Measurements from ENCODE around the gene C17orf78. TPM values are rescaled to one million over a fixed set of nuclear protein-coding genes. Genes with fewer than 3 reads are reported as not detected.
"Not testable (repeated sequence)": the region's sequence is repeated elsewhere in the genome, so short reads cannot be mapped to it uniquely, and the experiment has no call there.

Gene C17orf78
- polyA plus RNA-seq, 3 donors, result 0.10 to 0.44 (median 0.17) TPM

DNA sequence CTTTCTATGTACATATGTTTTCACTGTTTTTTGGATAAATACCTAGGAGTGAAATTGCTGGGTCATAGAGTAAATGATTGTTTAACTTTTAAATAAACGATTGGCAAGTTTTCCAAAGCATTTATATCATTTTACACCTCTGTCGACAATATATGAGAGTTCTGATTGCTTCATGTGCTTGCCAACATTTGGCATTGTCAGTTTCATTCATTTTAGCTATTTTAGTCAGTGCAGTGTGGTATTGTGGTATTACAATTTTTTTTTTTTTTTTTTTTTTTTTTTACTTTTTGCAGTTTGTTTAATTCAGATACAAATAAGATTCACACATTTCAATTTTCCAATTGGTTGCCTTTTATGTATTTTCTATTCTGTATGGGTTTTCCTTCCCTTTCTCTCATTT, 56.9 kb downstream of the C17orf78 start:
- no peak for DNase-seq

DNA sequence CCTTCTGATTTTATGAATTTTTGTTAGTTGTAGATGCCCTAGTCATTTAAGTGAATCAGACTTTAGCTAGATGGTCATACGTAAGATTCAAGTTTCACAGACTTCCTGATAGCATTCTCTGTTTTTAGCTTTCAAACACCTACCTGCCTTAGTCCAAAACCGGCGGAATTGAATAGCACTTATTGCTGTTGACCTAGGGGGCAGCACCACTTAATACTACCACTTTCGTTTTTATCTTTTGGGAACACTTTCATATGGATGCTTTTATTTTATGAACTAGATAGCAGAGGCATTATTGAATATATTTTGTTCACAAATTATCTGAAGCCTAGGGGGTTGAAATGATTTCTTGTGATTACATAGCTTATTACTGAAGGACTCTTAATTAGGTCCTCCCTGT, 62.4 kb downstream of the C17orf78 start:
- no peak for DNase-seq

DNA sequence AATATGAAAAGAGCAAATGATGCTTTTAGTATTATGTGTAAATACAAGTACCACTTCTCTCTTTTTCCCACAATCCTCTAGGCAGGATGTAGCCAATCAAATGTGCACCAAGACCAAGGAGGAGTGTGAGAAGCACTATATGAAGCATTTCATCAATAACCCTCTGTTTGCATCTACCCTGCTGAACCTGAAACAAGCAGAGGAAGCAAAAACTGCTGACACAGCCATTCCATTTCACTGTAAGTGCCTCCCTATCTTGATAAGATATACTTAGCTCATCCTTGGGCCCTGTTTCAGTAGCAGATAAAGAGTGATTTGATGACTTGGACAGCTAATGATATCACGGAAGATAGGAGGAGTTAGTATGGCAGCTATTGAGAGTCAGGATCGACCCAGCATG, 64.6 kb downstream of the C17orf78 start:
- DNase-seq, result no peak

DNA sequence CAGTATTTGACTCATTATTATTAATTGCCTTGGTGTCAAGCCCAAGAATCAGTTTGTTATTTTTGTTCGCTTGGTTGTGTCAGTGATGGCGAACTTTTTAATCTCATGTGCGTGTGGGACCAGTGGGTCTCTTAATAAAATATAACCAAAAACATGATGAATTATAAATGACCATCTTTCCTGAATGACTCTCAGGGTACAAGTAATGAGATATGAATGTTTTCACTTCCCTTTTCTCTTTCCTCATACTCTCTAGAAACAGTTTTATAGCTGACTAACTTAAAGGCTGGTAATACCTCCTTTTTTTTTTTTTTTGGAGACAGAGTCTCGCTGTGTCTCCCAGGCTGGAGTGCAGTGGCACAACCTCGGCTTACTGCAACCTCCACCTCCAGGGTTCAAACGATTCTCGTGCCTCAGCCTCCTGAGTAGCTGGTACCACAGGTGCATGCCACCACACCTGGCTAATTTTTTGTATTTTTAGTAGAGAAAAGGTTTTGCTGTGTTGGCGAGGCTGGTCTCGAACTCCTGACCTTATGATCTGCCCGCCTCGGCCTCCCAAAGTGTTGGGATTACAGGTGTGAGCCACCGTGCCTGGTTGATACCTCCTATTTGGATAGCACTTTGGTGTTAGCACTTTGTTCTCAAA, 65.7 kb downstream of the C17orf78 start:
- DNase-seq, result not testable (repeated sequence)

Other genes with a start within 250 kb of the C17orf78 start
- 10 to 100 TPM; 40.2 to 47.6 (median 43.4) TPM for gene ACACA, start 30.9 kb downstream of the C17orf78 start, polyA plus RNA-seq (ENCODE audit: insufficient read length in 3 of 3)
- gene TADA2A, start 30.9 kb downstream of the C17orf78 start, polyA plus RNA-seq (ENCODE audit: insufficient read length in 3 of 3), result 10 to 100 TPM; 23.1 to 27.9 (median 25.7) TPM
- gene DUSP14, start 113.9 kb downstream of the C17orf78 start, polyA plus RNA-seq (ENCODE audit: insufficient read length in 3 of 3), result 10 to 100 TPM; 13.1 to 17.1 (median 13.9) TPM
- gene SYNRG, start 233.4 kb downstream of the C17orf78 start, polyA plus RNA-seq (ENCODE audit: insufficient read length in 3 of 3), result 10 to 100 TPM; 36.4 to 47.8 (median 47.5) TPM